ENCODE measurements around the gene PCDH18.

- TF ChIP-seq CTCF (IDR thresholded peaks at IDR 0.05) (no peak), ZFX (IDR thresholded peaks at IDR 0.05; ENCODE audit: borderline replicate concordance) (no peak)
Observed at GRCh38 chr4:137521053-137521452, 11.2 kb downstream of the PCDH18 start.
